ENCODE data around the gene OR2T6.
"Not testable (repeated sequence)": the region's sequence is repeated elsewhere in the genome, so short reads cannot be mapped to it uniquely, and the experiment has no call there.

OR2T6 gene

DNA sequence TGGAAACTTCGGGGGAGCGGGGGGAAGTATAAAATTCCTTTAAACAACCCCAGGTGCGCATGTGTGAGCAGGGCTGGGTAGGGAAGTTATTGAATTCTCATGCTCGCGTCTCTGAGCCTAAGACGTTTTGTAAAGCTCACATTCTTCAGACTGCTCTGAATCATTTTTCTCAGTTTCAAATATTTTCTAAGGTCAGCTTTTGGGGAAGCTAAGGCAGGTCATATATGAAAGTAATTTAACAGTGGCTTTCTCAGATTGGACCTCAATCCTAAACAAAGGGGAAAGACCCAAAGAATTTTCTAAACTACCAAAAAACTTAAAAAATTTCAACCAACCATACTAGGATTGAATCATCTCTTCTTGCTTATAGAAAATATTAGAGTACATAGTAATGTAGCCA is 59.4 kb downstream of the OR2T6 start:
- DNase-seq = not testable (repeated sequence)

DNA sequence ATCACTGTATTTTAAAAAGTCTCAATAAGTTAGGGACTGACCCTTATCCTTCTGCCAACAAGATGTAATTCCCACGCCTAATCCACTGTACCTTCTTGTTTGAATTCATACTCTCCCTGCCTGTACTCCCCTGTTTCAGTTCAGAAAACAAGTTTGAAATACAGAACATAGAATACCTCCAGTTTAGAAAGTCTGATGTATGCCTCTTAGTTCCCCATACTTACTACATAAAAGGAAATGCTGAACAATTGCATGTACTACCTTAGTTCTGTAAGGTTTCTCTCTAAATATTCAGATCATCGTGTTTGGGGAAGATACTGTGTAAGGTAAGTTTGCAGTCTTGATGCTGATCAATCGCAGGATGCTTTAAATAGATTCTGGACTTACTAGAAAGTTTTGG is 60.8 kb downstream of the OR2T6 start:
- not testable (repeated sequence) for DNase-seq

DNA sequence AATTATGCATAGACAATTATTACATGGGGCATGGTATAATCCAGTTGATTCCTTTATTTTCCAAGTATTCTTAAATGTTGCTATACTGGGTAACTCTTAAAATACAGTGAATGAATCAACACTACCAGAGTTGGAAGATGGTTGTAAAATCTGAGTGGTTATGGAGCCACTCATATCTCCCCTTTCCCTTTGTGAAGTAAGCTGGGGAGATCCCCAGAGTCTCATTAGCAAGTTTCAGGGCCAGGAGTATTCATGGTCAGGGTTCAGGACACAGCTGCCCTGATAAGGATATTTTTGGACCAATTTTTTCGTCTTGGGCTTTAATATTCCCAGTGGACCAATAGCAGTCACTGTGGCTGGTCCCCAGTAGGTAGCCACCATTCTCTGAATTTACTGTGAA is 63.1 kb downstream of the OR2T6 start:
- not testable (repeated sequence) for DNase-seq

DNA sequence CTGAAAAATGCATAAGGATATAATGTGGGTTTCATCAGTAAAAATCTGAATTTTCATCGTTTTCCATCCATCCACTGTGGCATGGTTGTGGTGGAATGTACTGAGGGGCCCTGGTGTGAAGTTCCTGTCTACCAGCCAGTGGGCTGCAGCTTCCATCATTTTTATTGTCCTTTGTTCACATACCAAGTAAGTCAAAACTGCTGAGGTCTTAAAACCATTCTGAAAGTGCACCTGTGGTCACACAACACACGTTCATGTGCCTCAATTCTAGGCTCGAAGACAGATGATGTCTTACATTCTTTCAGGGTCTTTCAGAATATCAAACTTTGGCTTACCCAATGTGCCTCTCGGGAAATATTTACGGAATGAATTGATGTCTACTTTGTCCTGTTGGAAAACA is 63.7 kb downstream of the OR2T6 start:
- DNase-seq = not testable (repeated sequence)
